Measurements from ENCODE around the gene PER1. TPM values are rescaled to one million over a fixed set of nuclear protein-coding genes. Genes with fewer than 3 reads are reported as not detected.
"Not testable (repeated sequence)": the region's sequence is repeated elsewhere in the genome, so short reads cannot be mapped to it uniquely, and the experiment has no call there.

The PER1 gene
- total RNA-seq, 1 experiment from 2014 or later, result 47.1 TPM

GRCh38 chr17:8109661-8110455 lies 42.3 kb downstream of the PER1 start:
- H3K9me3 ChIP-seq (ENCODE audit: low read depth, low read length, poor library complexity, severe bottlenecking), result no peaks in the 10 kb centered on the region
- POLR2A ChIA-PET (ENCODE audit: low non-redundant PET), result no interaction called here
- peak; percentile 55 for DNase-seq (ENCODE audit: low spot score)
- peak; percentile 97 for TF ChIP-seq CTCF (conservative IDR thresholded peaks at IDR 0.05; ENCODE audit: low read depth, low read length)
- TF ChIP-seq EZH2 (IDR thresholded peaks at IDR 0.05; ENCODE audit: borderline replicate concordance, low read depth, low read length, poor library complexity, severe bottlenecking), result no peak
- peak overlapping the region; percentile 46 for H3K4me3 ChIP-seq (ENCODE audit: low read depth, low read length, poor library complexity, severe bottlenecking)
- H3K27me3 ChIP-seq (replicated peaks; ENCODE audit: insufficient read depth, low read depth, low read length, poor library complexity), result no peaks in the 10 kb centered on the region
- H3K36me3 ChIP-seq (ENCODE audit: insufficient read depth, low read length, poor library complexity, severe bottlenecking), result no peaks in the 10 kb centered on the region
- no TSS peak for BruUV-seq (replicated peaks)
- intact Hi-C loops (cut with micrococcal nuclease; ENCODE audit: unreplicated experiment), result no loop called here
- CTCF ChIA-PET, result interaction anchor here (1.1 kb wide), 1 partner anchor 35 kb away, joined by 5 read pairs; no protein-coding TSS in a partner anchor
- H3K4me1 ChIP-seq (ENCODE audit: insufficient read depth, low read length, poor library complexity, severe bottlenecking), result peaks cover 5% of the 10 kb centered on the region
- no peak overlapping the region for H3K27ac ChIP-seq (ENCODE audit: low read depth, low read length, poor library complexity, severe bottlenecking)

GRCh38 chr17:8108972-8109660 lies 43.1 kb downstream of the PER1 start:
- H3K4me1 ChIP-seq (ENCODE audit: insufficient read depth, low read length, poor library complexity, severe bottlenecking), result peaks cover 5% of the 10 kb centered on the region
- no peaks in the 10 kb centered on the region for H3K9me3 ChIP-seq (ENCODE audit: low read depth, low read length, poor library complexity, severe bottlenecking)
- DNase-seq (ENCODE audit: low spot score), result no peak
- ChIA-PET CTCF (interaction anchor here (1.1 kb wide), 1 partner anchor 34 kb away, joined by 5 read pairs; no protein-coding TSS in a partner anchor), POLR2A (ENCODE audit: low non-redundant PET) (no interaction called here)
- no peak overlapping the region for H3K4me3 ChIP-seq (ENCODE audit: low read depth, low read length, poor library complexity, severe bottlenecking)
- no peak overlapping the region for H3K27ac ChIP-seq (ENCODE audit: low read depth, low read length, poor library complexity, severe bottlenecking)
- intact Hi-C loops (cut with micrococcal nuclease; ENCODE audit: unreplicated experiment), result no loop called here
- no peaks in the 10 kb centered on the region for H3K36me3 ChIP-seq (ENCODE audit: insufficient read depth, low read length, poor library complexity, severe bottlenecking)
- no TSS peak for BruUV-seq (replicated peaks)
- no peaks in the 10 kb centered on the region for H3K27me3 ChIP-seq (replicated peaks; ENCODE audit: insufficient read depth, low read depth, low read length, poor library complexity)
- TF ChIP-seq EZH2 (IDR thresholded peaks at IDR 0.05; ENCODE audit: borderline replicate concordance, low read depth, low read length, poor library complexity, severe bottlenecking), result no peak

- H3K27me3 ChIP-seq (replicated peaks; ENCODE audit: insufficient read depth, low read depth, low read length, poor library complexity); H3K27ac ChIP-seq (ENCODE audit: low read depth, low read length, poor library complexity, severe bottlenecking); intact Hi-C loops (cut with micrococcal nuclease; ENCODE audit: unreplicated experiment); POLR2A ChIA-PET (ENCODE audit: low non-redundant PET); H3K4me3 ChIP-seq (ENCODE audit: low read depth, low read length, poor library complexity, severe bottlenecking); H3K4me1 ChIP-seq (ENCODE audit: insufficient read depth, low read length, poor library complexity, severe bottlenecking); CTCF ChIA-PET; DNase-seq (ENCODE audit: low spot score); H3K36me3 ChIP-seq (ENCODE audit: insufficient read depth, low read length, poor library complexity, severe bottlenecking); H3K9me3 ChIP-seq (ENCODE audit: low read depth, low read length, poor library complexity, severe bottlenecking); BruUV-seq (replicated peaks): not testable (repeated sequence)
These were observed 45.2 kb downstream of the PER1 start for GRCh38 chr17:8106980-8107379.

GRCh38 chr17:8105957-8106398 lies 46.2 kb downstream of the PER1 start:
- Histone ChIP-seq H3K4me3 (ENCODE audit: low read depth, low read length, poor library complexity, severe bottlenecking) (no peak overlapping the region), H3K9me3 (ENCODE audit: low read depth, low read length, poor library complexity, severe bottlenecking) (no peaks in the 10 kb centered on the region), H3K4me1 (ENCODE audit: insufficient read depth, low read length, poor library complexity, severe bottlenecking) (peaks cover 5% of the 10 kb centered on the region), H3K27me3 (replicated peaks; ENCODE audit: insufficient read depth, low read depth, low read length, poor library complexity) (no peaks in the 10 kb centered on the region), H3K27ac (ENCODE audit: low read depth, low read length, poor library complexity, severe bottlenecking) (no peak overlapping the region), H3K36me3 (ENCODE audit: insufficient read depth, low read length, poor library complexity, severe bottlenecking) (no peaks in the 10 kb centered on the region)
- TF ChIP-seq EZH2 (IDR thresholded peaks at IDR 0.05; ENCODE audit: borderline replicate concordance, low read depth, low read length, poor library complexity, severe bottlenecking) (no peak), CTCF (conservative IDR thresholded peaks at IDR 0.05; ENCODE audit: low read depth, low read length) (no peak)
- no TSS peak for BruUV-seq (replicated peaks)
- no peak for DNase-seq (ENCODE audit: low spot score)
- CTCF ChIA-PET, result no interaction called here
- POLR2A ChIA-PET (ENCODE audit: low non-redundant PET), result interaction anchor here (0.8 kb wide), 1 partner anchor 241 kb away, joined by 19 read pairs; no protein-coding TSS in a partner anchor
- intact Hi-C loops (cut with micrococcal nuclease; ENCODE audit: unreplicated experiment), result no loop called here

Data from A673 (cell line).